NCI-H524 treated with DMSO at 0.1 percent for 48 hours (cell line): ENCODE results near the gene ZFC3H1.

ENCODE experiments used
- DNase-seq: peaks from one replicate; lab custom pipeline; 2025; lab: John Stamatoyannopoulos, UW

The ZFC3H1 gene

GRCh38 chr12:71671816-71672215 lies 8.2 kb upstream of the ZFC3H1 start:
- no peak for DNase-seq

- no peak for DNase-seq
Observed at GRCh38 chr12:71671311-71671710, 7.7 kb upstream of the ZFC3H1 start.

DNA sequence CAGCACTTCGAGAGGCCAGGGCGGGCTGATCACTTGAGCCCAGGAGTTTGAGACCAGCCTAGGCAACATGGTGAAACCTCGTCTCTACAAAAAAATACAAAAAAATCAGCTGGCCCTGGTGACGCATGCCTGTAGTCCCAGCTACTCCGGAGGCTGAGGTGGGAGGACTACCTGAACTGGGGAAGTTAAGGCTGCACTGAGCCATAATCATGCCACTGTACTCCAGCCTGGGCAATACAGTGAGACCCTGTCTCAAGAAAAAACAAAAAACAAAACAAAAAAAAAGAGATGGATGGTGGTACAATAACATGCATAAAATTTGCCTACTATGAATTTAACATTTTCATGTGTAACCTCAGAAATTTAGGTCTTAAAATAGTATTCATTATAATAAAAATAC lies 2.6 kb upstream of the ZFC3H1 start:
- no peak for DNase-seq

DNA sequence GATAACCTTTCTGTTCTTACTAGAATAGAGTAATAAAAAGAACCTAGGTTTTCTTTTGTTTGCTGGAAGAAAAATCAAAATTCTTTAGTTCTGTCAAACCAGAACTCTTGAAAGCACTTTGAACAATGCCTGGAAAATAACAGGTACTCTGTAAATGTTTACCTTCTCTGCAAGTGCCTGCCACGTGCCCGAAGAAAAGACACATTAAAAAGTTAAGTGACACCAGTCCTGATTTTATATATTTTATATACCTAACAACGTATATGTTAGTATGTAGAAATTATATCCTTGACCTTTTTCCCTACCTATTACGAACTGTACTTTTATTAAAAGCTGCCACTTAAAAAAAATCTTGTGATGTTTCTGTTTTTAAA lies 1.4 kb upstream of the ZFC3H1 start:
- no peak for DNase-seq

DNA sequence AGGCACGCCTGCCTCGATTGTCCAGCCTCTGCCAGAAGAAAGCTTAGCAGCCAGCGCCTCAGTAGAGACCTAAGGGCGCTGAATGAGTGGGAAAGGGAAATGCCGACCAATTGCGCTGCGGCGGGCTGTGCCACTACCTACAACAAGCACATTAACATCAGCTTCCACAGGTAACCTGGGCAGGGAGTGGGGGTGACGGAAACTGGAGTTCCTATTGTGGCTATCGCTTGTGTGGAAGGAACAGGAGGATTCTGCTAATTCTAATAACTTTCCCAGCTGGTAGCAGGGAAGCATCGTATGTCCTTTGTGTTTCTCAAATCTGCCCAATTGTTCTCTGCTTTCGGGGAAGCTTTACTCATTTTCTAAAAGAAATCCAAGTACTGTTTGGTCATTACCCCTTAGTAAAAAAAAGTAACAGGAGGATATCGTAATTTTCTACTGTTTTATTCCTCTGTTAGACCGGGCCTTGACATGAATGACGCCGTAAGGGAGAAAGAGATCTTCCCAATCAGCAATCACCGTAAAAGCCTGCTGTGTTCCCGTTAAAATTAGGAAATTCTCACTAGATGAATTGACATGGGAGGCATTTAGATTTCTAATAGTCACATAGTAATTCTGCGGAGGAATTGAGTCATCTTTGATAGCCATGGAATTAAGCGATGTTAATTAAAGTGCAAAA lies 902 bp upstream of the ZFC3H1 start:
- DNase-seq, result peak; percentile 54

- no peak for DNase-seq
Observed at GRCh38 chr12:71662849-71663560, 643 bp downstream of the ZFC3H1 start.

DNA sequence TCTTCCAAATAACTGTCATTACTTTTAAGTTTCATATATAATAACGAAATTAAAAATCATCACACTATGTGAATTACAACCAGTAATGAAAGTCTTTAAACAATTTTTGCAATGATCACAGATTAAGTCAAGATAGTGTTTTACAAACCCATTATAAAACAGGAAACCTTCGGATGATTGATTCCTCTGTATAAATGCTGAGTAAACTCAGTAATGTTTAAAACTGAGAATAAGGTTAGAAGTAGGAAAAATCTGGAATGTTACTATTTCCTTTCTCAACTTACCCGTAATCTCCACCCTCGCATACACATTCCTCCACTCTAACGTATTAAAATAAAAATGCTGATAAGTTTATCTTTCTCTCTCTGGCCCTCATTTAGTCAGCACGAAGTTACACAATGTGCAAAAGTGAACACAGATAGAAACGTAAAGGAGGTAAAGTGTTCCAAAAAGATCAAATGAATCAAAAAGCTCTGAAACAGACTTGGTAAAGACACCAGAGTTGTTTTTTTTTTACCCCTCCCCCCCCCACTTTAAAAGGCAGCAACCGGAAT lies 1.6 kb downstream of the ZFC3H1 start:
- DNase-seq, result no peak

DNA sequence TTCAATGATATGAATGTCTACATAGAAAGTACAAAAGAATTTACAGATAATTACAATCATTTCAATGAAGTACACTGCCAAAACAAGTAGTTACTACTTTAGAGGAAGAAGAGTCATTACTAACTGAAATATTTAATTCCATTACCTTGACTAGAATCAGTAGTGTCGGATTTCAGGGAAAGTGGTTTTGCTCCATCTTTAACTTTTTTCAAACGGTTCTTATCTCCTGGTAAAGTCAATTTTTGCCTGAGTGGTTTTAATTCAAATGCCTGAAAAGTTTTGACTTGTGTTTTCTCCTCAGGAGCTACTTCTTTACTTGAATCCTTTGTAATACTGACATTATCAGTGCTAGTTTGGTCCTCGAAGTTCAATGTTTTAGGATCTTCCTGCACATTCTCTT lies 6.9 kb downstream of the ZFC3H1 start:
- no peak for DNase-seq

GRCh38 chr12:71655907-71656306 lies 7.7 kb downstream of the ZFC3H1 start:
- DNase-seq, result no peak

GRCh38 chr12:71655495-71655894 lies 8.2 kb downstream of the ZFC3H1 start:
- no peak for DNase-seq

- DNase-seq, result no peak
Observed at GRCh38 chr12:71654200-71654599, 9.4 kb downstream of the ZFC3H1 start.

DNA sequence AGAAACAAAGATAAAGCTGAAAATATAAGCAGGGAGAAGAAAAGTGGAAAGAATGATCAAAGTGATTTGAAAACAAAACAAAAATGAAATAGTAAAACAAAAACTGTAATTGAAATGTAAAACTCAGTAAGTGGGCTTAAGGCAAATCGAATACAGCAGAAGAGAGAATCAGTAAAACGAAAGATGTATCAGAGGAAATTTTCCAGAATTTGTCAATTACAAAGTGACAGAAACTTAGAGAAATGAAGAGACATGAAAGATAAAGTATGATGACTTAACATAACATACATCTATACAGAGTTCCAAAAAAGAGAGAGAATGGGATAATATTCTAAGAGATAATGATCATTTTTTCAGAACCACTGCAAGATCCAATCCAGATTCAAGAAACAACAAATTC lies 10.5 kb downstream of the ZFC3H1 start:
- DNase-seq, result no peak

GRCh38 chr12:71652656-71653055 lies 11.0 kb downstream of the ZFC3H1 start:
- DNase-seq, result no peak

GRCh38 chr12:71649401-71649800 lies 14.2 kb downstream of the ZFC3H1 start:
- no peak for DNase-seq

GRCh38 chr12:71648537-71648936 lies 15.1 kb downstream of the ZFC3H1 start:
- DNase-seq, result no peak

DNA sequence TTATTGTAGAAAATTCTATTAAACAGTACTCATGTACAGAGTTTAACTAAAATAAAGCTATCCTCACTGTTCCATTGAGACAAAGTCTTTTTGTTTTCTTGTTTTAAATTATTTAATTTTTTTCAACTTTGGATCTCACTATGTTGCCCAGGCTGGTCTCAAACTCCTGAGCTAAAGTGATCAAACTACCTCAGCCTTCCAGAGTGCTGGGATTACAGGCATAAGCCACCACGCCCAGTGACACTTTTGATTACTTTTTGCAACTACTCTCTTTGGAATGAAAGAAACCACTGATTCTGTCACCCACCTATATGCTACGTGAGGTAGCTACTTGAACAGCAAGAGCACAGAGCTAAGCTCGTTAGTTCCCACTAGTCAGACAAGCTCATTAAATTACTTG lies 17.1 kb downstream of the ZFC3H1 start:
- no peak for DNase-seq

DNA sequence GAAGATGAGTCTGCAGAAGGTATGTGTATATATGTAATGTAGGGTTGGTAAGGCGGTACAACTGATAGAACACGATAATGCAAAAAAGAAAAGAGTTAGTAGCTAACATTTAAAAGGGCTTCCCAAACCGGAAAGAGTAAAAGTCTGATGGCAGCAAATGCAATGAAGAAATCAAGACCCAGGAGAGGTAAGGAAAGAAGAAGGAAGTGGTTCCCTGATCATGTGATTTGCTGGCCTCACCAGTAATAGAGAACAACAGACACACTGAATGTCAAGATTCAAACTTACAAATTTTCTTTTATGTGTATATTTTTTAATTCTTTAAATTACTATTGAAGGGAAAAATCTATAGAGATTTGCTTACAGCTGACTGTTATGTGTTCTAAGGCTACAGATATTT lies 18.4 kb downstream of the ZFC3H1 start:
- no peak for DNase-seq

DNA sequence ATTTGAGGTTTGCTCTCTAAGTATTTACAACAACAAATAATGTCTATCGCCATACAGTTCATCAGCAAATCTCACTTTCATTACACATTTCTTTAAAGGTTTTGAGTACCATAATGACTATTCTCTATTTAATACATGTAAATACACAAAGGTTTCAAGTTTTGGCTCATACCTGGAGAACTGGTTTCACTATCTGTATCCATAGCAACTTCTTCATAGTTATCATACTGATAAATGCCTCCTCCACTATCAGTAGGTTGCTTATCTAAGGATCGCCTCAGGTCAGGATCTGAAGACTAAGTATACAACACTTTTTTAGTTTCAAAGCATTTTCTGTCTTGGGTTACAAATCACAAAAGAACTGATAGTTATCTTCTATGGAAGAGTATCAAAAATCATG lies 21.4 kb downstream of the ZFC3H1 start:
- DNase-seq, result no peak

GRCh38 chr12:71641390-71641789 lies 22.3 kb downstream of the ZFC3H1 start:
- DNase-seq, result no peak

GRCh38 chr12:71640316-71640715 lies 23.3 kb downstream of the ZFC3H1 start:
- DNase-seq, result no peak

- DNase-seq, result no peak
Observed at GRCh38 chr12:71639341-71639760, 24.3 kb downstream of the ZFC3H1 start.

DNA sequence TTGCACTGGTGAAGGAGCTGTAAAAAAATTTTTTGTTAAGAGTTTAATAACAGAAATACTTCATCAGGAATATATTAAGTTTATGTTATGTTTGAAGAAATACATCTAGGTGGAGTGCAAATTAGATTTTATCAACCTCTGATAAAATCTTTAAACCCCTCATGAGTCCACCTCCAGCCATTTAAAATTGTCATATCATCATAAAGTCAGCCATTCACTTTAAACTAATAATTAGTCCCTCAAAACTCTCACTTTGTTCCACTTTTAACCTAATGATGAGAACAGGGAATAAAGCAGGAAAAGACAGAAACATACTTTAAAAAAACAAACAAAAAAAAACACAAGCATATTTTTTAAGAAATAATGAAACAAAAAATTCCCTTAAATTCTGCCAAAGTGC lies 25.1 kb downstream of the ZFC3H1 start:
- DNase-seq, result no peak

DNA sequence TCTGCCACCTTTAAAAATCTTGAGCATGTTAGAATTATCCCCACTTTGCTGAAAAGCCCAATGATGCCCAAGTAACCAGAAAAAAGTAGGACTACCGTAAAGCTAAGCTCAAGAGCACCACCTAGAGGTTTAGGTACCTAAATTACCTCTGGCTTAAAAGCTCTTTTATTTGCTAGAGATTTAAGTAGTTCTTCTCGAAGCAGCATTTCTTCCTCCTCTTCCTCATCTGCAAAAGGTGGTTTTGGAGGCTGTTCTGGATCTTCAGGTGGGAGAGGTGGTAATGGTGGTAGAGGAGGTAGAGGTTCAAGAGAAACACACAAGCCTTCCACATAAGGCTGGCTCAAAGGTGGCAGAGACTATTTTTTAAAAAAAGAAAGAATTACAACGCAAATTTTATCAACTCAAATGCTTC lies 26.9 kb downstream of the ZFC3H1 start:
- no peak for DNase-seq
